NB4 (cell line): ENCODE results near the gene POC1A.

ENCODE experiments used
- DNase-seq: peaks from one replicate; pipeline ENCODE4 v3.0.0; 2010; ENCODE audit warnings: low read depth
- H3K4me3 ChIP-seq: one replicate; pipeline ENCODE4 v1.5.1; 2011; ENCODE audit warnings: mild to moderate bottlenecking, low read depth, low read length, moderate library complexity
- MYC ChIP-seq: IDR thresholded peaks from 2 replicates; pipeline ENCODE4 v1.6.1; 2011; ENCODE audit warnings: low read depth, low read length
- POLR2A ChIP-seq: IDR thresholded peaks from 2 replicates; pipeline ENCODE4 v1.6.1; 2011; ENCODE audit warnings: mild to moderate bottlenecking; ENCODE audit not compliant: insufficient read length; ENCODE audit errors: extremely low read depth
- TF ChIP-seq, protein P1 (sequence below): IDR thresholded peaks from one replicate; pipeline ENCODE4 v1.5.1; 2012; ENCODE audit warnings: low read depth, low read length
- TF ChIP-seq, protein P2 (sequence below): IDR thresholded peaks from 2 replicates; pipeline ENCODE4 v1.6.1; 2011; ENCODE audit warnings: low read depth, low read length

POC1A gene

DNA sequence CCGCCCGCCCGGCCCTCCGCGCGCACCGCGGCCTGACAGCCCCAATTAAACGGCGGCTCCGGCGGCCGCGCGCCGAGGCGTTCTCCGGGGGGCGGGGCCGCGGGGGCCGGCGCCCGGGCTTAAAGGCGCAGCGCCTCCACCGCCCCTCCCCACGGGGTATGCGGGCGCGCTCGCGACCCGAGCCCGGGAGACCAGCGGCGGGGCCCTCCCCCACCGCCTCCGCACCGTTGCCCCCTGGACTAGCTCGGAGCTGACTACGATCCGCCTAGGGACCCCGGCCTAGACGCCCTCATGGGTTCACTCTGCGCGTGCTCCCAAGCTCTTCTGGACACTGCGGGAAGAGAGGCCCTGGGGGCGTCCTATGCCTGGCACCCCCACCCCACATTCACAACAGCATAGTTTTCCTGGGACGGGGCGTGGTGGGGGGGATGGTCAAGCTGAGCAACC lies 97.7 kb downstream of the POC1A start, which contains the start of gene DUSP7:
DUSP7 (minus strand) TSS at position 51 of the 447 bp plus-strand sequence. CDS start 205 bp downstream, outside the sequence.
- DNase-seq, result peak; percentile 84
- peak within 1 kb of the TSS; percentile 91 for H3K4me3 ChIP-seq
- TF ChIP-seq, protein P1, sequence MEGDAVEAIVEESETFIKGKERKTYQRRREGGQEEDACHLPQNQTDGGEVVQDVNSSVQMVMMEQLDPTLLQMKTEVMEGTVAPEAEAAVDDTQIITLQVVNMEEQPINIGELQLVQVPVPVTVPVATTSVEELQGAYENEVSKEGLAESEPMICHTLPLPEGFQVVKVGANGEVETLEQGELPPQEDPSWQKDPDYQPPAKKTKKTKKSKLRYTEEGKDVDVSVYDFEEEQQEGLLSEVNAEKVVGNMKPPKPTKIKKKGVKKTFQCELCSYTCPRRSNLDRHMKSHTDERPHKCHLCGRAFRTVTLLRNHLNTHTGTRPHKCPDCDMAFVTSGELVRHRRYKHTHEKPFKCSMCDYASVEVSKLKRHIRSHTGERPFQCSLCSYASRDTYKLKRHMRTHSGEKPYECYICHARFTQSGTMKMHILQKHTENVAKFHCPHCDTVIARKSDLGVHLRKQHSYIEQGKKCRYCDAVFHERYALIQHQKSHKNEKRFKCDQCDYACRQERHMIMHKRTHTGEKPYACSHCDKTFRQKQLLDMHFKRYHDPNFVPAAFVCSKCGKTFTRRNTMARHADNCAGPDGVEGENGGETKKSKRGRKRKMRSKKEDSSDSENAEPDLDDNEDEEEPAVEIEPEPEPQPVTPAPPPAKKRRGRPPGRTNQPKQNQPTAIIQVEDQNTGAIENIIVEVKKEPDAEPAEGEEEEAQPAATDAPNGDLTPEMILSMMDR, result no peak
- TF ChIP-seq, protein P2, sequence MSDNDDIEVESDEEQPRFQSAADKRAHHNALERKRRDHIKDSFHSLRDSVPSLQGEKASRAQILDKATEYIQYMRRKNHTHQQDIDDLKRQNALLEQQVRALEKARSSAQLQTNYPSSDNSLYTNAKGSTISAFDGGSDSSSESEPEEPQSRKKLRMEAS, result no peak
- TF ChIP-seq POLR2A (no peak), MYC (no peak)

DNA sequence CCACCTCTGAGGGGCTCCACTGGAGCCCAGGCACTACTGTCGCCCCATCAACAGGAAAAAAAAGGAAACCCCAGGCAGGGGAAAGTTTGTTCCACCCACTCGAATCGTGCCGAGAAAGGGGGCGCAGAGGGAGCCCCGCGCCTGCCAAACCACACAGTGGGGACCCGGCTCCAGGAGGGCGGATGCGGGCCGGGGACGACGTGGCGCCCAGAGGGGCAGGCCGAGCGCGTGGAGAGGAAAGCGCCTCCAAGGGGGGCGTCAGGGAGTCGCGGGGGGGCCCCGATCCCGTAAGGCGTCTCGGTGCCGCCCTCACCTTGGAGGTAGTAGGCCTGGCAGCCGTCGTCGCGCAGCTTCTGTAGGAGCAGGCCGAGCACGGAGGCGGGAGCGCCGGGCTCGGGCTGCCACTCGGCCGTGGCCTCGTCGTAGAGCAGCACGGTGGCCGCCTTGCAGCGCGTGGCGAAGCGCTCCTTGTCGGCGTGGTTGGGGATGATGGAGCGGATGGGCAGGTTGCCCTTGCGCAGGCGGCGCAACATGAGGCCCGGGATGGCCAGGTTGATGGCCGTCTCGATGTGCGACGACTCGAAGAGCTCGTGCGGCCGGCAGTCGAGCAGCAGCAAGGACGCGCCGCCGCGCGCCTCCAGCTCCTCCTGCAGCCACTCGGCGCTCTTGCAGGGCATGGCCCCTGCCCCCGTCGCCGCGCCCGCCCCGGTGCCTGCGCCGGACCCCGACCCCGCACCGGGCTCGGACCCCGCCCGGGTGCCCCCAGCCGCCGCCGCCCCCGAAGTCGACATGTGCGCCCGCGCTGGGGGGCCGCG lies 98.5 kb downstream of the POC1A start:
- peak overlapping the region; percentile 91 for H3K4me3 ChIP-seq
- peak; percentile 44 for TF ChIP-seq MYC
- no peak for TF ChIP-seq POLR2A
- TF ChIP-seq, protein P2, result peak; percentile 70
- DNase-seq, result peak; percentile 77

DNA sequence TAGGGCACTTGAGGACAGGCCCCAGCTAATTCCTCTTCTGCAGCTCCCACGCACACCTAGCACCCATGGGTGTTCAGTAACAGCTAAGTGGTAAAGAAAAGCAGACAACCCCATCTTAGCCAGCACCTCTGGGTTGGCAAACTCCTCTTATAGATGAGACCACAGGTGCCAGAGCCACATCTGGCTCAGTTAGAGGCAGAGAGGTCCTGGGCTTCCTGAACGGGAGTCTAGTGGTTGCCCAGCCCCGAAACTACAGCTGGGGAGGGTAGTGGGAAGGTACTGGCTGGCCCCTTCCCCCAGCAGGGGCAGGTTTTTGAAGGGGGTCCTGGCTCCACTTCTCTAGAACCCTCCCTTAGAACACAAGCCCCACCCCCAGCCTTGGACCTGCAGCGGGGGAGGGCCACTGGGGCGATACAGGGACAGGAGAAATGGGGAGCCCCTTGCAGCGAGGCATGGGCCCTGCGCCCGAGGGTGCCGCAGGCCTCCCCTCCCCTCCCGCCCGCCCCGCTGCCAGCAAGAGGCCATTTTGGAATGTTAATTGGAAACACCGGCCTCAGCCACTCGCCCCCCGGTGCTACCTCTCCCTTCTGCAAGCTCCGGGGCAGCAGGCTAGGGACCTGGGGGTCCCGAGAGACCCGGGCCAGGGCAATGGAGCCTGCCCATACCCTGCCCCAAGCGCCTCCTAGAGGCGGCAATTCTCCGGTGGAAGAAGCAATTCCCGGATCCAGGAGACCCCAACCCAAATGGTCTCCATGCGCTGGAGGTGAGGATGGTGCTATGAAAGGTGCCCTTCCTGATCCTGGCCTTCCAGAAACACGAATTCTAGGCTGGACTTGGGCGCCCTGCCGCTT lies 99.3 kb downstream of the POC1A start:
- peak overlapping the region; percentile 91 for H3K4me3 ChIP-seq
- peak; percentile 52 for DNase-seq
- TF ChIP-seq POLR2A, result no peak
- TF ChIP-seq MYC, result no peak
- TF ChIP-seq, protein P2, result no peak
- TF ChIP-seq, protein P1, result peak; percentile 46

DNA sequence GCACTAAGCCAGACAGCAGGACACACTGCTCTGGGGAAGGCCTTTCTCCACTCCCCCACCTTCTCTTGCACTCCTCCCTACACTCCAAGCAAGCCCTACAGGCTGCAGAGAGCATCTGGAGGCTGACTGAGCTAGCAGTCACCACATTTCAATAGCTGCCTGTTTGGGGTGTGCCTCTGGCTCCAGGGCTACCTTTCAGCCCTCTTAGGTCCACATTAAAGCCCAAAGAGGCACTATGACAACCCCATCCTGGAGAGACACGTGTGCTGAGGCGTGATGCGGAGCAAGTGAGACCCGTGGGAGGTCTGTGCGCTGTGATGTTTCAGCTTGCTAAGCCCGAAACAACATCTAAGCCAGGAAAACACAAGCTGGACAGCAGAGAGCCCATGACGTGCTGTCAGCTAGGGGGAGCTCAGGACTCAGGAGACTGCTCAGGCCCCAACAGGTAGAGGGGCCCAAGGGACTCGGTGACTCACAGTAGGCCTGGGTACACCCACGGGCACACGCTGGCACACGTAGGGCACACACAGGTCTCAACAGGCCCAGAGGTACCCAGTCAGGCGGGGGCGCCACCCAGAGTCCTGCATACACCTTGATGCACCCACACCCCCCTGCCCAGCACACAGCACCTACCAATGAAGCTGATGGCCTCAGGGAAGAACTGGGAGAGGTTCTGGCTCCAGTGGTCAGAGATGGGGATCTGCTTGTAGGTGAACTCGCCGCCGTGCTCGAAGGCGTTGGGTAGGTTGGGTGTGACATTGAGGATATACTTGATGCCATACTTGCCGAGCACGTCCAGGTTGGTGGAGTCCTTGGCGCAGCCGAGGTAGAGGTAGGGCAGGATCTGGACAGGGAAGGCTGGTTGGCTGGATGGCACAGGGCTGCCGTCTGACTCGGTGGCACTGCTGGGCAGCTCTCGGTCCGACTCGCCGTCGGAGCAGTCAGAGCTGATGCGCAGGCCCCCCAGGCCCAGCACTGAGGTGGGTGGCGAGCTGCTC lies 100.6 kb downstream of the POC1A start:
- H3K4me3 ChIP-seq, result peak overlapping the region; percentile 91
- no peak for TF ChIP-seq MYC
- TF ChIP-seq, protein P2, result peak; percentile 19; the same call in 1 of the 2 replicates
- no peak for TF ChIP-seq POLR2A
- TF ChIP-seq, protein P1, result peak; percentile 29
- peak; percentile 76 for DNase-seq

DNA sequence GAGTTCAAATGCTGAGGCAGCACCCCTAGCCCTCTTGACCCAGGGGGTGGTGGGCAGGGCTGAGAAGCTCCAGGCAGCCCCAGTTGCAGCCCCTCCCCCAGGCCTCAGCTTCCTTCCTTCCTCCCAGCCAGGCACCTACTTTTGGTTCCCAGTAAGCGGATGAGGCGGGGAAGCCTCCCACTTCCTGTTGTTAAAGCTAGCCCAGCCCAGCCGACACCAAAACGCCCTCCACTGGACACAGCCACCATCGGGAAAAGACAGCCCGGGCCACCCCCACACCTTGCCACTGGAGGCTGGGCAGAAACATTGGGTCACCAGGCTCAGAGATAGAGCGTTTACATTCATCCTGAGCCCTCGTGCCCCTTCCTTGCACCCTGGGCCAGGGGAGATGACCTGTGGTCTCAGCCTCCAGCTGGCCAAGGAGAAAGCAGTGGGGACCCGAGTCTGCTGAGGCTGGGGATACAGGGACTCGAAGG lies 101.4 kb downstream of the POC1A start:
- DNase-seq, result peak; percentile 94

More for the DNA sequence above, 101.4 kb downstream of the POC1A start:
- TF ChIP-seq MYC, result 0 out of 2 replicates have a peak, but pooled peaks have one; percentile 2
- TF ChIP-seq, protein P2, result no peak; the same call in 1 of the 2 replicates
- TF ChIP-seq, protein P1, result peak; percentile 37
- no peak for TF ChIP-seq POLR2A
- peak overlapping the region; percentile 91 for H3K4me3 ChIP-seq
